GM04504 (cell line): ENCODE measurements around the gene SRXN1.
"Not testable (repeated sequence)": the region's sequence is repeated elsewhere in the genome, so short reads cannot be mapped to it uniquely, and the experiment has no call there.

Source experiments
- DNase-seq: peaks from one replicate; pipeline ENCODE4 v3.0.0-alpha.2; 2012; ENCODE audit warnings: low read depth

Gene SRXN1

GRCh38 chr20:653110-653589 is at the start of gene SRXN1:
Gene SRXN1 (minus strand): TSS chr20:653200. CDS start chr20:653185, 15 bp downstream.
- DNase-seq, result peak; percentile 88

GRCh38 chr20:701401-702129 is 48.6 kb upstream of the SRXN1 start:
- no peak for DNase-seq

GRCh38 chr20:699811-700338 is 46.9 kb upstream of the SRXN1 start:
- DNase-seq, result no peak

- no peak for DNase-seq
These were observed 46.3 kb upstream of the SRXN1 start for GRCh38 chr20:699342-699741.

GRCh38 chr20:698276-698675 is 45.3 kb upstream of the SRXN1 start:
- DNase-seq, result no peak

GRCh38 chr20:697826-698225 is 44.8 kb upstream of the SRXN1 start:
- DNase-seq, result no peak

GRCh38 chr20:695165-695866 is 42.3 kb upstream of the SRXN1 start:
- no peak for DNase-seq

GRCh38 chr20:694496-694895 is 41.5 kb upstream of the SRXN1 start:
- no peak for DNase-seq

GRCh38 chr20:693786-694185 is 40.8 kb upstream of the SRXN1 start:
- DNase-seq, result not testable (repeated sequence)

- no peak for DNase-seq
These were observed 39.0 kb upstream of the SRXN1 start for GRCh38 chr20:692044-692443.

- no peak for DNase-seq
These were observed 36.9 kb upstream of the SRXN1 start for GRCh38 chr20:689947-690346.

- no peak for DNase-seq
These were observed 36.3 kb upstream of the SRXN1 start for GRCh38 chr20:689348-689747.

- DNase-seq, result no peak
These were observed 35.8 kb upstream of the SRXN1 start for GRCh38 chr20:688809-689212.

GRCh38 chr20:687468-688203 is 34.6 kb upstream of the SRXN1 start:
- DNase-seq, result no peak

- DNase-seq, result no peak
These were observed 31.8 kb upstream of the SRXN1 start for GRCh38 chr20:684676-685319.

- DNase-seq, result no peak
These were observed 29.1 kb upstream of the SRXN1 start for GRCh38 chr20:682123-682522.

GRCh38 chr20:680638-681187 is 27.7 kb upstream of the SRXN1 start:
- no peak for DNase-seq

GRCh38 chr20:677957-678356 is 25.0 kb upstream of the SRXN1 start:
- no peak for DNase-seq

- DNase-seq, result no peak
These were observed 24.0 kb upstream of the SRXN1 start for GRCh38 chr20:676967-677366.

- DNase-seq, result no peak
These were observed 23.4 kb upstream of the SRXN1 start for GRCh38 chr20:676315-676937.
